Left colon (tissue), 2 donors: ENCODE data around the gene AHNAK2. TPM values are rescaled to one million over a fixed set of nuclear protein-coding genes. Genes with fewer than 3 reads are reported as not detected.

ENCODE experiments used
- ATAC-seq: fragments of 200-7000 bp; cut with Tn5 transposase; one replicate; pipeline ENCODE4 v1.9.1; 2020; ENCODE audit warnings: mild to moderate bottlenecking, moderate library complexity
- DNase-seq, 2 donors: peaks; one replicate each; pipeline ENCODE4 v3.0.0-alpha.2; 2020
- intact Hi-C, 2 donors: fragments of 100-400 bp; cut with DNase I in 1 of 2; cut with micrococcal nuclease in 1 of 2; formaldehyde crosslinking; loops; one replicate each; pipeline versions ENCODE4 v1.11.2 to v1.14.0; 2022; cut with DNase I, micrococcal nuclease
- total RNA-seq, 2 donors: library from RNA; stranded (reverse); fragmentation: NEBNext Ultra II Directional; extraction: Animal tissue kit (Norgen Biotek cat#: 25700); gene quantifications; one replicate each; pipeline ENCODE4 v1.2.1, GENCODE V29; 2021
- donor health status: DM: no; HTN: no; CAD: no.
- donor health status: DM: yes; HTN: yes; CAD: no.

Gene AHNAK2
- total RNA-seq, 2 donors from 2014 or later, result 3.2 to 23.4 TPM

GRCh38 chr14:104935026-104935650 is 43.0 kb downstream of the AHNAK2 start:
- ATAC-seq, result no peak
- intact Hi-C loops, result no loop called here
- DNase-seq, result peak in 1 of 2 donors; percentile 13

GRCh38 chr14:104933746-104934733 is 44.1 kb downstream of the AHNAK2 start:
- peak in 1 of 2 donors; percentile 22 for DNase-seq
- ATAC-seq, result no peak
- intact Hi-C loops, result no loop called here

GRCh38 chr14:104932676-104933631 is 45.2 kb downstream of the AHNAK2 start:
- DNase-seq (peak; percentile 64 to 86), ATAC-seq (peak; percentile 86)
- intact Hi-C loops, result no loop called here

GRCh38 chr14:104931771-104932675 is 46.2 kb downstream of the AHNAK2 start:
- intact Hi-C loops, result no loop called here
- ATAC-seq (no peak), DNase-seq (peak in 1 of 2 donors; percentile 20)

GRCh38 chr14:104931304-104931770 is 46.8 kb downstream of the AHNAK2 start:
- intact Hi-C loops, result no loop called here
- no peak for ATAC-seq
- peak in 1 of 2 donors; percentile 18 for DNase-seq

- intact Hi-C loops, result no loop called here
- DNase-seq, result peak in 1 of 2 donors; percentile 21
- no peak for ATAC-seq
Observed at GRCh38 chr14:104930526-104931303, 47.5 kb downstream of the AHNAK2 start.

GRCh38 chr14:104929268-104930230 is 48.6 kb downstream of the AHNAK2 start:
- intact Hi-C loops, result no loop called here
- ATAC-seq, result no peak
- peak in 1 of 2 donors; percentile 20 for DNase-seq

- intact Hi-C loops, result no loop called here
- ATAC-seq (no peak), DNase-seq (no peak)
Observed at GRCh38 chr14:104928391-104929133, 49.6 kb downstream of the AHNAK2 start.

- intact Hi-C loops, result no loop called here
- DNase-seq (no peak), ATAC-seq (no peak)
Observed at GRCh38 chr14:104927901-104928300, 50.3 kb downstream of the AHNAK2 start.

- intact Hi-C loops, result no loop called here
- no peak for DNase-seq
- ATAC-seq, result no peak
Observed at GRCh38 chr14:104927432-104927816, 50.8 kb downstream of the AHNAK2 start.

GRCh38 chr14:104926619-104927431 is 51.3 kb downstream of the AHNAK2 start:
- intact Hi-C loops, result no loop called here
- ATAC-seq, result peak; percentile 11
- peak in 1 of 2 donors; percentile 28 for DNase-seq

GRCh38 chr14:104925855-104926609 is 52.1 kb downstream of the AHNAK2 start:
- DNase-seq (no peak), ATAC-seq (no peak)
- intact Hi-C loops, result no loop called here

GRCh38 chr14:104925214-104925854 is 52.8 kb downstream of the AHNAK2 start:
- no peak for DNase-seq
- intact Hi-C loops, result no loop called here
- no peak for ATAC-seq
